PC-3 (cell line): ENCODE results near the gene GIPC1. TPM values are rescaled to one million over a fixed set of nuclear protein-coding genes. Genes with fewer than 3 reads are reported as not detected.

Experiments
- ATAC-seq: fragments of 200-7000 bp; cut with Tn5 transposase; 2 replicates; pipeline ENCODE4 v1.9.1; 2020; ENCODE audit warnings: mild to moderate bottlenecking, moderate library complexity
- BruUV-seq: library from RNA; stranded (reverse); fragments of 400-500 nt; replicated peaks from 2 replicates; lab custom pipeline; 2021; lab: Mats Ljungman, UMichigan
- CTCF ChIA-PET: fragments of 300-600 bp; sonication (Branson Sonifier 250); formaldehyde crosslinking; loops from one replicate; lab custom pipeline; 2022; ENCODE audit warnings: antibody characterized with exemption; lab: Charles Lee
- POLR2A ChIA-PET: fragments of 300-600 bp; sonication (Branson Sonifier 250); formaldehyde crosslinking; loops from one replicate; lab custom pipeline; 2022; ENCODE audit warnings: antibody characterized with exemption; ENCODE audit not compliant: unreplicated experiment; lab: Charles Lee
- DNase-seq: peaks from one replicate; pipeline ENCODE4 v3.0.0-alpha.2; 2015
- H2AFZ ChIP-seq: fragments of 300-600 bp; sonication (generic); 2 replicates; pipeline ENCODE4 v1.6.0; 2016; ENCODE audit warnings: antibody characterized with exemption, low read length
- H3F3A ChIP-seq: fragments of 300-600 bp; sonication (generic); one replicate; pipeline ENCODE4 v1.6.0; 2017; ENCODE audit warnings: antibody characterized with exemption, low read length, control low read depth, mild to moderate bottlenecking; ENCODE audit not compliant: unreplicated experiment
- H3K27ac ChIP-seq: fragments of 300-600 bp; sonication (generic); 2 replicates; pipeline ENCODE4 v1.5.1; 2016; ENCODE audit warnings: mild to moderate bottlenecking, low read length
- H3K27me3 ChIP-seq: fragments of 300-600 bp; sonication (generic); 2 replicates; pipeline ENCODE4 v1.6.1; 2016; ENCODE audit warnings: low read length, mixed read lengths
- H3K36me3 ChIP-seq: fragments of 300-600 bp; sonication (generic); 2 replicates; pipeline ENCODE4 v1.6.1; 2016; ENCODE audit warnings: low read depth, mixed run types, low read length, mixed read lengths
- H3K4me1 ChIP-seq: fragments of 300-600 bp; sonication (generic); 2 replicates; pipeline ENCODE4 v1.5.1; 2016; ENCODE audit warnings: low read length; ENCODE audit not compliant: insufficient read depth
- H3K4me2 ChIP-seq: fragments of 300-600 bp; sonication (generic); 2 replicates; pipeline ENCODE4 v1.6.0; 2016; ENCODE audit warnings: low read length
- H3K4me3 ChIP-seq: fragments of 300-600 bp; sonication (generic); 2 replicates; pipeline ENCODE4 v1.5.1; 2016; ENCODE audit warnings: mild to moderate bottlenecking, low read length, mixed read lengths
- H3K79me2 ChIP-seq: fragments of 300-600 bp; sonication (generic); 2 replicates; pipeline ENCODE4 v1.6.1; 2017; ENCODE audit warnings: low read length, mixed read lengths
- H3K9ac ChIP-seq: fragments of 300-600 bp; sonication (generic); 2 replicates; pipeline ENCODE4 v1.6.0; 2016; ENCODE audit warnings: mild to moderate bottlenecking, low read length
- H3K9me2 ChIP-seq: fragments of 300-600 bp; sonication (generic); replicated peaks from 2 replicates; pipeline ENCODE4 v1.6.1; 2016; ENCODE audit warnings: mixed run types, low read length, mixed read lengths
- H3K9me3 ChIP-seq: fragments of 300-600 bp; sonication (generic); 2 replicates; pipeline ENCODE4 v1.6.1; 2016; ENCODE audit warnings: low read length, mixed read lengths
- H4K20me1 ChIP-seq: fragments of 300-600 bp; sonication (generic); 2 replicates; pipeline ENCODE4 v1.6.1; 2016; ENCODE audit warnings: low read length, mixed read lengths
- EZH2 ChIP-seq: fragments of 300-600 bp; sonication (generic); IDR thresholded peaks from one replicate; pipeline ENCODE4 v1.6.1; 2017; ENCODE audit warnings: antibody characterized with exemption, mild to moderate bottlenecking, low read length; ENCODE audit not compliant: unreplicated experiment
- EZH2phosphoT487 ChIP-seq: fragments of 300-600 bp; sonication (generic); IDR thresholded peaks from 2 replicates; pipeline ENCODE4 v1.6.1; 2018; ENCODE audit warnings: mild to moderate bottlenecking, antibody characterized with exemption, low read length, borderline replicate concordance
- intact Hi-C: fragments of 100-400 bp; cut with micrococcal nuclease; formaldehyde crosslinking; loops from 2 replicates; pipeline ENCODE4 v1.9.0; 2023
- total RNA-seq: library from RNA; depleted of rRNA; stranded (reverse); fragments of >200 nt; gene quantifications from 2 replicates; pipeline ENCODE4 v1.2.3, GENCODE V29; 2014
- TF ChIP-seq, protein P1 (sequence below): fragments of 300-600 bp; sonication (generic); conservative IDR thresholded peaks from 2 replicates; pipeline ENCODE4 v1.5.1; 2017; ENCODE audit warnings: antibody characterized with exemption, low read depth, mild to moderate bottlenecking, low read length

GIPC1 gene
- total RNA-seq, 1 experiment from 2014 or later, result 538 TPM

DNA sequence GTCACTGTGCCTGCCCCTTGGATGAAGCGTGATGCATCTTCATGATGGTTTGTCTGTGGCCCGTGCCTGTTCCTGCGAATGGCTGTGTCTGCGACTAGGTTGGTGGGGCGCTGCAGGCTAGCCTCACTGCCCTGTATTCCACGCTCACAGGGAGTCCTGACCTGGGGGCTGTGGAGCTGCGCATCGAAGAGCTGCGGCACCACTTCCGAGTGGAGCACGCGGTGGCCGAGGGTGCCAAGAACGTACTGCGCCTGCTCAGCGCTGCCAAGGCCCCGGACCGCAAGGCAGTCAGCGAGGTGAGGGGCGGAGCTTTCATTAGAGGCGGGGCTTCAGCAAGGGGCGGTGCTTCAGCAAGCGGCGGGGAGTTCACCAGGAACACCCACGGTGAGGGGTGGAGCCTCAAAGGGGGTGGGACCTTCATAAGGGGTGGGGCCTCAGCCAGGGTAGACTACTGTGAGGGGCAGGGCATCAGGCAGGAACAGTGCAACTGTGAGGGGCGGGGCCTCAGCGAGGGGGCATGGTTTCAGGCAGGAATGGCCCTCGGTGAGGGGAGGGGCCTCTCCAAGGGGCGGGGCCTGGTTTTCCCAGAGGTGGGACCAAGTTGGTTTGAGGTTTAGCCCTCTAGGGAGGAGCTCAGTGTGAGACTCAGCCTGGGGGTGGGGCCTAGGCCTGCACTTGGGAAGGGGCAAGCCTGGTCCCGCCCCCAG is 45.6 kb downstream of the GIPC1 start:
- ChIA-PET POLR2A (no interaction called here), CTCF (no interaction called here)
- no peaks in the 10 kb centered on the region for H4K20me1 ChIP-seq
- BruUV-seq, result no TSS peak
- DNase-seq, result peak; percentile 67
- H3K79me2 ChIP-seq, result no peaks in the 10 kb centered on the region
- no peaks in the 10 kb centered on the region for H3K27me3 ChIP-seq
- no peak overlapping the region for H2AFZ ChIP-seq
- no peak overlapping the region for H3K4me3 ChIP-seq
- no peaks in the 10 kb centered on the region for H3K9me3 ChIP-seq
- no peak overlapping the region for H3K9ac ChIP-seq
- intact Hi-C loops, result no loop called here
- H3K27ac ChIP-seq, result no peak overlapping the region
- TF ChIP-seq EZH2 (no peak), EZH2phosphoT487 (no peak)
- TF ChIP-seq, protein P1, sequence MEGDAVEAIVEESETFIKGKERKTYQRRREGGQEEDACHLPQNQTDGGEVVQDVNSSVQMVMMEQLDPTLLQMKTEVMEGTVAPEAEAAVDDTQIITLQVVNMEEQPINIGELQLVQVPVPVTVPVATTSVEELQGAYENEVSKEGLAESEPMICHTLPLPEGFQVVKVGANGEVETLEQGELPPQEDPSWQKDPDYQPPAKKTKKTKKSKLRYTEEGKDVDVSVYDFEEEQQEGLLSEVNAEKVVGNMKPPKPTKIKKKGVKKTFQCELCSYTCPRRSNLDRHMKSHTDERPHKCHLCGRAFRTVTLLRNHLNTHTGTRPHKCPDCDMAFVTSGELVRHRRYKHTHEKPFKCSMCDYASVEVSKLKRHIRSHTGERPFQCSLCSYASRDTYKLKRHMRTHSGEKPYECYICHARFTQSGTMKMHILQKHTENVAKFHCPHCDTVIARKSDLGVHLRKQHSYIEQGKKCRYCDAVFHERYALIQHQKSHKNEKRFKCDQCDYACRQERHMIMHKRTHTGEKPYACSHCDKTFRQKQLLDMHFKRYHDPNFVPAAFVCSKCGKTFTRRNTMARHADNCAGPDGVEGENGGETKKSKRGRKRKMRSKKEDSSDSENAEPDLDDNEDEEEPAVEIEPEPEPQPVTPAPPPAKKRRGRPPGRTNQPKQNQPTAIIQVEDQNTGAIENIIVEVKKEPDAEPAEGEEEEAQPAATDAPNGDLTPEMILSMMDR, result no peak
- H3K4me1 ChIP-seq, result no peaks in the 10 kb centered on the region; the same call in 1 of the 2 replicates
- peak; percentile 75 for ATAC-seq
- H3K4me2 ChIP-seq, result no peak overlapping the region
- no peaks in the 10 kb centered on the region for H3K9me2 ChIP-seq
- peaks cover 54% of the 10 kb centered on the region for H3K36me3 ChIP-seq
- no peaks in the 10 kb centered on the region for H3F3A ChIP-seq

DNA sequence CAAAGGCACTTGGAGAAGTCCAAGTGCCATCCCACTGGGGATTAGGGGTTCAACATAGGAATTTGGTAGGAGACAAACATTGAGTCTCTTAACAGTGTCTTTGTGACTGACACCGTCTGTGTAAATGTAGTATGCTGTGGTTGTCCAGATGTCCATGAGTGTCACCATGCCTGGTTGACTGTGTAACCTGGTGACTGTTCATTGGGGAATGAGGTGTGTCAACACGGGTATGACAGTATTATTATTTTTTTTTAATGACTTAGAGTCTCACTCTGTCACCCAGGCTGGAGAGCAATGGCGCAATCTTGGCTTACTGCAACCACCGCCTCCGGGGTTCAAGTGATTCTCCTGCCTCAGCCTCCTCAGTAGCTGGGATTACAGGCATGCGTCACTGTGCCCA is 46.6 kb downstream of the GIPC1 start:
- Histone ChIP-seq H3F3A (no peaks in the 10 kb centered on the region), H3K27me3 (no peaks in the 10 kb centered on the region), H2AFZ (no peak overlapping the region), H3K79me2 (no peaks in the 10 kb centered on the region), H3K4me2 (no peak overlapping the region), H3K4me3 (no peak overlapping the region), H3K27ac (no peak overlapping the region), H3K9me2 (no peaks in the 10 kb centered on the region), H3K4me1 (no peaks in the 10 kb centered on the region; the same call in 1 of the 2 replicates), H3K9me3 (no peaks in the 10 kb centered on the region), H3K36me3 (peaks cover 49% of the 10 kb centered on the region), H4K20me1 (no peaks in the 10 kb centered on the region), H3K9ac (no peak overlapping the region)
- ChIA-PET CTCF (no interaction called here), POLR2A (no interaction called here)
- ATAC-seq (peak; percentile 32; the same call in 1 of the 2 replicates), DNase-seq (peak; percentile 40)
- no peak for TF ChIP-seq EZH2
- TF ChIP-seq EZH2phosphoT487, result no peak
- TF ChIP-seq, protein P1, result no peak
- intact Hi-C loops, result no loop called here
- no TSS peak for BruUV-seq

DNA sequence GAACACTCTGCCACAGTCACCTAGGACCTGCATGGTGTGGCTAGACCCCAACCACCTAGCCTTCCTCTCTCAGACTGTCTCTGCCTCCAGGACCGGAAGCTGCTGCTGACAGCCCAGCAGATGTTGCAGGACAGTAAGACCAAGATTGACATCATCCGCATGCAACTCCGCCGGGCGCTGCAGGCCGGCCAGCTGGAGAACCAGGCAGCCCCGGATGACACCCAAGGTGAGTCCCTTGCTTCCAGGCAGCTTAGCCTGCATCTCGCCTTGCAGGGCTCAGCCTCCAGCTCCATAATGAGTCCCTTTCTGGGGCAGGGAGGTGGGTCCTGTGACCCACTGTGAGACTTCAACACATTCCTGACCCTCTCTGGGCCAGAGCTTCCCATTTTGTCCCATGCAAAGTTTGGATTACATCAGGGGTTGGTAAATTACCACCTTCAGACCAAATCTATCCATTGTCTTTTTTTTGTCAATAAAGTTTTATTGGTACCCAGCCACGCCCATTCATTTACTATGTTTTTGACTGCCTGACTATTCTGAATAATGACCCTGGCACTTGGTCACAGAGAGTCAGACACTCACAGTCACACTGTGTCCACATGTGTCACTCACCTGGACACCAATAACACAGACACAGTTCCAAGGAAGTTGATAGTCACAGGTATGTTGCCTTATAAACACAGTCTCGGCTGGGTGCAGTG is 49.4 kb downstream of the GIPC1 start:
- Histone ChIP-seq H3K79me2 (no peaks in the 10 kb centered on the region), H3K36me3 (peaks cover 62% of the 10 kb centered on the region), H3K27me3 (no peaks in the 10 kb centered on the region), H3K9me3 (no peaks in the 10 kb centered on the region), H3K4me2 (no peak overlapping the region), H3K27ac (no peak overlapping the region), H3K9ac (no peak overlapping the region), H3K4me1 (no peaks in the 10 kb centered on the region; the same call in 1 of the 2 replicates), H4K20me1 (no peaks in the 10 kb centered on the region), H2AFZ (no peak overlapping the region), H3K9me2 (no peaks in the 10 kb centered on the region), H3K4me3 (no peak overlapping the region), H3F3A (no peaks in the 10 kb centered on the region)
- DNase-seq, result no peak
- BruUV-seq, result no TSS peak
- TF ChIP-seq EZH2 (no peak), EZH2phosphoT487 (no peak)
- TF ChIP-seq, protein P1, result no peak
- POLR2A ChIA-PET, result no interaction called here
- CTCF ChIA-PET, result no interaction called here
- intact Hi-C loops, result no loop called here
- ATAC-seq, result no peak
